ENCODE measurements around the gene DAPK1.
A peak's percentile ranks its signal among the peaks of the same experiment; 100 is the strongest.
"Not testable (repeated sequence)": the region's sequence is repeated elsewhere in the genome, so short reads cannot be mapped to it uniquely, and the experiment has no call there.

Gene DAPK1

GRCh38 chr9:87722393-87723088 lies 224.9 kb downstream of the DAPK1 start:
- DNase-seq = no peak

- DNase-seq = no peak
These were observed 227.8 kb downstream of the DAPK1 start for GRCh38 chr9:87725356-87725899.

- DNase-seq = peak; percentile 63
These were observed 228.4 kb downstream of the DAPK1 start, which contains the start of gene CTSL for GRCh38 chr9:87725900-87726709. CTSL (plus strand) TSS chr9:87726119; CDS start chr9:87727604, 1,485 bp downstream.

- DNase-seq = no peak
These were observed 231.6 kb downstream of the DAPK1 start for GRCh38 chr9:87729246-87729645.

- no peak for DNase-seq
These were observed 233.7 kb downstream of the DAPK1 start for GRCh38 chr9:87731321-87731720.

- DNase-seq = no peak
These were observed 234.7 kb downstream of the DAPK1 start for GRCh38 chr9:87732344-87732743.

- DNase-seq = no peak
These were observed 235.1 kb downstream of the DAPK1 start for GRCh38 chr9:87732756-87733155.

GRCh38 chr9:87733273-87734052 lies 235.8 kb downstream of the DAPK1 start:
- no peak for DNase-seq

- DNase-seq = no peak
These were observed 236.4 kb downstream of the DAPK1 start for GRCh38 chr9:87734106-87734505.

GRCh38 chr9:87739546-87739945 lies 241.9 kb downstream of the DAPK1 start:
- no peak for DNase-seq

GRCh38 chr9:87740209-87740608 lies 242.5 kb downstream of the DAPK1 start:
- DNase-seq = no peak

GRCh38 chr9:87741326-87741725 lies 243.7 kb downstream of the DAPK1 start:
- DNase-seq = no peak

GRCh38 chr9:87741891-87742290 lies 244.2 kb downstream of the DAPK1 start:
- no peak for DNase-seq

- no peak for DNase-seq
These were observed 245.3 kb downstream of the DAPK1 start for GRCh38 chr9:87742813-87743428.

- DNase-seq = not testable (repeated sequence)
These were observed 246.6 kb downstream of the DAPK1 start for GRCh38 chr9:87744247-87744646.

- DNase-seq = no peak
These were observed 248.5 kb downstream of the DAPK1 start for GRCh38 chr9:87746186-87746585.

- DNase-seq = no peak
These were observed 251.2 kb downstream of the DAPK1 start for GRCh38 chr9:87748881-87749280.

GRCh38 chr9:87749335-87750035 lies 251.8 kb downstream of the DAPK1 start:
- no peak for DNase-seq

GRCh38 chr9:87750726-87751125 lies 253.1 kb downstream of the DAPK1 start:
- DNase-seq = no peak

GRCh38 chr9:87751423-87751822 lies 253.8 kb downstream of the DAPK1 start:
- DNase-seq = no peak

- DNase-seq = no peak
These were observed 254.2 kb downstream of the DAPK1 start for GRCh38 chr9:87751868-87752267.

- DNase-seq = no peak
These were observed 255.6 kb downstream of the DAPK1 start for GRCh38 chr9:87753313-87753712.

Measured in activated CD4-positive, CD25-positive, alpha-beta regulatory T cell treated with anti-CD3 and anti-CD28 coated beads, Interleukin-2, amount 50 U/mL, for 72 hours (primary cell).